ENCODE data around the gene CABP7.

The CABP7 gene

GRCh38 chr22:29722151-29722550 is 2.3 kb downstream of the CABP7 start:
- Histone ChIP-seq H3K27ac (ENCODE audit: low read length) (no peak overlapping the region), H3K4me1 (ENCODE audit: control insufficient read depth, insufficient read depth, low read length) (peaks cover 3% of the 10 kb centered on the region), H3K27me3 (ENCODE audit: control insufficient read depth, insufficient read depth, low read length) (peaks cover 28% of the 10 kb centered on the region), H3K36me3 (ENCODE audit: control insufficient read depth, insufficient read depth, low read length) (no peaks in the 10 kb centered on the region), H3K4me3 (ENCODE audit: low read length) (no peak overlapping the region), H3K9me3 (ENCODE audit: control insufficient read depth, insufficient read depth, low read length) (no peaks in the 10 kb centered on the region)
- DNase-seq (ENCODE audit: low read depth, low spot score) = no peak
- no CpG with 5 or more reads among the region's 7 CpGs for WGBS (ENCODE audit: insufficient coverage, insufficient read length)

GRCh38 chr22:29722587-29722986 is 2.8 kb downstream of the CABP7 start:
- Histone ChIP-seq H3K4me1 (ENCODE audit: control insufficient read depth, insufficient read depth, low read length) (peaks cover 3% of the 10 kb centered on the region), H3K4me3 (ENCODE audit: low read length) (no peak overlapping the region), H3K9me3 (ENCODE audit: control insufficient read depth, insufficient read depth, low read length) (no peaks in the 10 kb centered on the region), H3K27me3 (ENCODE audit: control insufficient read depth, insufficient read depth, low read length) (peaks cover 28% of the 10 kb centered on the region), H3K36me3 (ENCODE audit: control insufficient read depth, insufficient read depth, low read length) (no peaks in the 10 kb centered on the region), H3K27ac (ENCODE audit: low read length) (no peak overlapping the region)
- no CpG with 5 or more reads among the region's 16 CpGs for WGBS (ENCODE audit: insufficient coverage, insufficient read length)
- DNase-seq (ENCODE audit: low read depth, low spot score) = no peak

GRCh38 chr22:29723766-29724165 is 4.0 kb downstream of the CABP7 start:
- no peak for DNase-seq (ENCODE audit: low read depth, low spot score)
- peaks cover 24% of the 10 kb centered on the region for H3K27me3 ChIP-seq (ENCODE audit: control insufficient read depth, insufficient read depth, low read length)
- no CpG with 5 or more reads among the region's 10 CpGs for WGBS (ENCODE audit: insufficient coverage, insufficient read length)
- H3K9me3 ChIP-seq (ENCODE audit: control insufficient read depth, insufficient read depth, low read length) = no peaks in the 10 kb centered on the region
- H3K36me3 ChIP-seq (ENCODE audit: control insufficient read depth, insufficient read depth, low read length) = no peaks in the 10 kb centered on the region
- H3K4me1 ChIP-seq (ENCODE audit: control insufficient read depth, insufficient read depth, low read length) = peaks cover 3% of the 10 kb centered on the region
- H3K27ac ChIP-seq (ENCODE audit: low read length) = no peak overlapping the region
- H3K4me3 ChIP-seq (ENCODE audit: low read length) = no peak overlapping the region

GRCh38 chr22:29724843-29725242 is 5.0 kb downstream of the CABP7 start:
- Histone ChIP-seq H3K27ac (ENCODE audit: low read length) (no peak overlapping the region), H3K4me3 (ENCODE audit: low read length) (no peak overlapping the region), H3K4me1 (ENCODE audit: control insufficient read depth, insufficient read depth, low read length) (peaks cover 3% of the 10 kb centered on the region), H3K9me3 (ENCODE audit: control insufficient read depth, insufficient read depth, low read length) (no peaks in the 10 kb centered on the region), H3K27me3 (ENCODE audit: control insufficient read depth, insufficient read depth, low read length) (peaks cover 15% of the 10 kb centered on the region; the same call in 1 of the 2 replicates), H3K36me3 (ENCODE audit: control insufficient read depth, insufficient read depth, low read length) (no peaks in the 10 kb centered on the region)
- no CpG with 5 or more reads among the region's 8 CpGs for WGBS (ENCODE audit: insufficient coverage, insufficient read length)
- no peak for DNase-seq (ENCODE audit: low read depth, low spot score)

- DNase-seq (ENCODE audit: low read depth, low spot score) = no peak
- no peaks in the 10 kb centered on the region for H3K9me3 ChIP-seq (ENCODE audit: control insufficient read depth, insufficient read depth, low read length)
- no CpG with 5 or more reads among the region's 7 CpGs for WGBS (ENCODE audit: insufficient coverage, insufficient read length)
- H3K27me3 ChIP-seq (ENCODE audit: control insufficient read depth, insufficient read depth, low read length) = peaks cover 10% of the 10 kb centered on the region; the same call in 1 of the 2 replicates
- H3K4me1 ChIP-seq (ENCODE audit: control insufficient read depth, insufficient read depth, low read length) = peaks cover 3% of the 10 kb centered on the region
- no peak overlapping the region for H3K27ac ChIP-seq (ENCODE audit: low read length)
- no peaks in the 10 kb centered on the region for H3K36me3 ChIP-seq (ENCODE audit: control insufficient read depth, insufficient read depth, low read length)
- no peak overlapping the region for H3K4me3 ChIP-seq (ENCODE audit: low read length)
Measured at GRCh38 chr22:29726106-29726505, 6.3 kb downstream of the CABP7 start.

GRCh38 chr22:29726512-29727130 is 6.8 kb downstream of the CABP7 start:
- WGBS (ENCODE audit: insufficient coverage, insufficient read length) = no CpG with 5 or more reads among the region's 15 CpGs
- Histone ChIP-seq H3K27me3 (ENCODE audit: control insufficient read depth, insufficient read depth, low read length) (peaks cover 5% of the 10 kb centered on the region; the same call in 1 of the 2 replicates), H3K36me3 (ENCODE audit: control insufficient read depth, insufficient read depth, low read length) (no peaks in the 10 kb centered on the region), H3K4me1 (ENCODE audit: control insufficient read depth, insufficient read depth, low read length) (peaks cover 3% of the 10 kb centered on the region), H3K4me3 (ENCODE audit: low read length) (no peak overlapping the region), H3K9me3 (ENCODE audit: control insufficient read depth, insufficient read depth, low read length) (no peaks in the 10 kb centered on the region), H3K27ac (ENCODE audit: low read length) (no peak overlapping the region)
- no peak for DNase-seq (ENCODE audit: low read depth, low spot score)

GRCh38 chr22:29727131-29727523 is 7.3 kb downstream of the CABP7 start:
- no peaks in the 10 kb centered on the region for H3K9me3 ChIP-seq (ENCODE audit: control insufficient read depth, insufficient read depth, low read length)
- no CpG with 5 or more reads among the region's 17 CpGs for WGBS (ENCODE audit: insufficient coverage, insufficient read length)
- peaks cover 2% of the 10 kb centered on the region; the same call in 1 of the 2 replicates for H3K27me3 ChIP-seq (ENCODE audit: control insufficient read depth, insufficient read depth, low read length)
- H3K4me1 ChIP-seq (ENCODE audit: control insufficient read depth, insufficient read depth, low read length) = peaks cover 3% of the 10 kb centered on the region
- no peak overlapping the region for H3K27ac ChIP-seq (ENCODE audit: low read length)
- H3K36me3 ChIP-seq (ENCODE audit: control insufficient read depth, insufficient read depth, low read length) = no peaks in the 10 kb centered on the region
- DNase-seq (ENCODE audit: low read depth, low spot score) = no peak
- no peak overlapping the region for H3K4me3 ChIP-seq (ENCODE audit: low read length)

- H3K4me3 ChIP-seq (ENCODE audit: low read length) = no peak overlapping the region
- H3K4me1 ChIP-seq (ENCODE audit: control insufficient read depth, insufficient read depth, low read length) = peaks cover 3% of the 10 kb centered on the region
- DNase-seq (ENCODE audit: low read depth, low spot score) = no peak
- no peaks in the 10 kb centered on the region for H3K27me3 ChIP-seq (ENCODE audit: control insufficient read depth, insufficient read depth, low read length)
- H3K36me3 ChIP-seq (ENCODE audit: control insufficient read depth, insufficient read depth, low read length) = no peaks in the 10 kb centered on the region
- H3K9me3 ChIP-seq (ENCODE audit: control insufficient read depth, insufficient read depth, low read length) = no peaks in the 10 kb centered on the region
- WGBS (ENCODE audit: insufficient coverage, insufficient read length) = no CpG with 5 or more reads among the region's 20 CpGs
- H3K27ac ChIP-seq (ENCODE audit: low read length) = no peak overlapping the region
Measured at GRCh38 chr22:29729161-29729560, 9.4 kb downstream of the CABP7 start.

- Histone ChIP-seq H3K4me1 (ENCODE audit: control insufficient read depth, insufficient read depth, low read length) (peaks cover 3% of the 10 kb centered on the region), H3K4me3 (ENCODE audit: low read length) (no peak overlapping the region), H3K9me3 (ENCODE audit: control insufficient read depth, insufficient read depth, low read length) (no peaks in the 10 kb centered on the region), H3K27ac (ENCODE audit: low read length) (no peak overlapping the region), H3K36me3 (ENCODE audit: control insufficient read depth, insufficient read depth, low read length) (no peaks in the 10 kb centered on the region), H3K27me3 (ENCODE audit: control insufficient read depth, insufficient read depth, low read length) (no peaks in the 10 kb centered on the region)
- DNase-seq (ENCODE audit: low read depth, low spot score) = no peak
- WGBS (ENCODE audit: insufficient coverage, insufficient read length) = no CpG with 5 or more reads among the region's 18 CpGs
Measured at GRCh38 chr22:29731058-29731850, 11.5 kb downstream of the CABP7 start.

- DNase-seq (ENCODE audit: low read depth, low spot score) = no peak
- no peak overlapping the region for H3K27ac ChIP-seq (ENCODE audit: low read length)
- H3K4me1 ChIP-seq (ENCODE audit: control insufficient read depth, insufficient read depth, low read length) = no peaks in the 10 kb centered on the region
- H3K27me3 ChIP-seq (ENCODE audit: control insufficient read depth, insufficient read depth, low read length) = no peaks in the 10 kb centered on the region
- no CpG with 5 or more reads among the region's 6 CpGs for WGBS (ENCODE audit: insufficient coverage, insufficient read length)
- no peaks in the 10 kb centered on the region for H3K9me3 ChIP-seq (ENCODE audit: control insufficient read depth, insufficient read depth, low read length)
- no peak overlapping the region for H3K4me3 ChIP-seq (ENCODE audit: low read length)
- H3K36me3 ChIP-seq (ENCODE audit: control insufficient read depth, insufficient read depth, low read length) = no peaks in the 10 kb centered on the region
Measured at GRCh38 chr22:29732883-29733282, 13.1 kb downstream of the CABP7 start.

Measured in iPS DF 6.9 (cell line).